ENCODE data around the gene PAXX. TPM values are rescaled to one million over a fixed set of nuclear protein-coding genes. Genes with fewer than 3 reads are reported as not detected.
A peak's percentile ranks its signal among the peaks of the same experiment; 100 is the strongest.

Gene PAXX
- polyA plus RNA-seq, 1 donor (not counting 4 experiments of a cell fraction or from before 2014, with no cell fraction given): 11.2 TPM

GRCh38 chr9:136977223-136977622 lies 15.0 kb upstream of the PAXX start, which contains the start of gene PTGDS:
Gene PTGDS (plus strand): TSS chr9:136977504. CDS start chr9:136977579, 75 bp downstream.
- Histone ChIP-seq H3K36me3 (ENCODE audit: control insufficient read depth in 2 of 2, extremely low read depth in 1 of 2, insufficient read depth in 2 of 2, low read length in 2 of 2) (no peaks in the 10 kb centered on the region), H4K20me1 (ENCODE audit: control insufficient read depth, extremely low read depth, insufficient read depth, low read length) (no peaks in the 10 kb centered on the region), H3K9me1 (ENCODE audit: control insufficient read depth, extremely low read depth, insufficient read depth, low read length) (no peaks in the 10 kb centered on the region), H2AFZ (ENCODE audit: control insufficient read depth, low read length) (peak within 1 kb of the TSS; percentile 26), H3K4me3 (ENCODE audit: control insufficient read depth in 2 of 3, extremely low read depth in 1 of 3, insufficient read depth in 2 of 3, low read depth in 1 of 3, low read length in 3 of 3) (peak within 1 kb of the TSS in 2 of 3 experiments; percentile 34 to 38), H3K9ac (ENCODE audit: control insufficient read depth, extremely low read depth, insufficient read depth, low read length) (no peak within 1 kb of the TSS), H3K4me2 (ENCODE audit: control insufficient read depth, extremely low read depth, insufficient read depth, low read depth, low read length) (peak within 1 kb of the TSS; percentile 74), H3K27me3 (ENCODE audit: control insufficient read depth, extremely low read depth, insufficient read depth, low read length) (no peaks in the 10 kb centered on the region), H3K4me1 (ENCODE audit: control insufficient read depth, extremely low read depth, insufficient read depth, low read length) (peaks cover 8% of the 10 kb centered on the region), H3K79me2 (ENCODE audit: control insufficient read depth, insufficient read depth, low read length) (no peaks in the 10 kb centered on the region), H3K9me3 (ENCODE audit: control insufficient read depth, low read depth, low read length) (no peaks in the 10 kb centered on the region), H3K27ac (ENCODE audit: control insufficient read depth, insufficient read depth, low read length) (no peak within 1 kb of the TSS)
- dilution Hi-C loops (cut with MboI; ENCODE audit: extremely low pct_ligation_motif_present, low sequenced_read_pairs): no loop called here
- no peak for TF ChIP-seq CTCF (optimal IDR thresholded peaks at IDR 0.05 in 1 of 3, IDR thresholded peaks at IDR 0.05 in 1 of 3, conservative IDR thresholded peaks at IDR 0.05 in 1 of 3; ENCODE audit: extremely low read depth in 1 of 3, insufficient read depth in 2 of 3, low read length in 3 of 3)
- no peak for TF ChIP-seq EZH2 (IDR thresholded peaks at IDR 0.05; ENCODE audit: low read length)
- FAIRE-seq: no peak
- no peak for DNase-seq (ENCODE audit: low read depth, low spot score)

- DNase-seq (ENCODE audit: low read depth, low spot score) (no peak), FAIRE-seq (no peak)
- no peak overlapping the region for H3K27ac ChIP-seq (ENCODE audit: control insufficient read depth, insufficient read depth, low read length)
- peak overlapping the region in 1 of 3 experiments; percentile 34 for H3K4me3 ChIP-seq (ENCODE audit: control insufficient read depth in 2 of 3, extremely low read depth in 1 of 3, insufficient read depth in 2 of 3, low read depth in 1 of 3, low read length in 3 of 3)
- no peaks in the 10 kb centered on the region for H4K20me1 ChIP-seq (ENCODE audit: control insufficient read depth, extremely low read depth, insufficient read depth, low read length)
- dilution Hi-C loops (cut with MboI; ENCODE audit: extremely low pct_ligation_motif_present, low sequenced_read_pairs): no loop called here
- no peak overlapping the region for H2AFZ ChIP-seq (ENCODE audit: control insufficient read depth, low read length)
- no peaks in the 10 kb centered on the region for H3K9me3 ChIP-seq (ENCODE audit: control insufficient read depth, low read depth, low read length)
- H3K4me1 ChIP-seq (ENCODE audit: control insufficient read depth, extremely low read depth, insufficient read depth, low read length): peaks cover 8% of the 10 kb centered on the region
- H3K27me3 ChIP-seq (ENCODE audit: control insufficient read depth, extremely low read depth, insufficient read depth, low read length): no peaks in the 10 kb centered on the region
- peak overlapping the region; percentile 74 for H3K4me2 ChIP-seq (ENCODE audit: control insufficient read depth, extremely low read depth, insufficient read depth, low read depth, low read length)
- TF ChIP-seq CTCF (optimal IDR thresholded peaks at IDR 0.05 in 1 of 3, IDR thresholded peaks at IDR 0.05 in 1 of 3, conservative IDR thresholded peaks at IDR 0.05 in 1 of 3; ENCODE audit: extremely low read depth in 1 of 3, insufficient read depth in 2 of 3, low read length in 3 of 3) (no peak), EZH2 (IDR thresholded peaks at IDR 0.05; ENCODE audit: low read length) (no peak)
- H3K79me2 ChIP-seq (ENCODE audit: control insufficient read depth, insufficient read depth, low read length): no peaks in the 10 kb centered on the region
- H3K36me3 ChIP-seq (ENCODE audit: control insufficient read depth in 2 of 2, extremely low read depth in 1 of 2, insufficient read depth in 2 of 2, low read length in 2 of 2): no peaks in the 10 kb centered on the region
- H3K9me1 ChIP-seq (ENCODE audit: control insufficient read depth, extremely low read depth, insufficient read depth, low read length): no peaks in the 10 kb centered on the region
- no peak overlapping the region for H3K9ac ChIP-seq (ENCODE audit: control insufficient read depth, extremely low read depth, insufficient read depth, low read length)
Measured at GRCh38 chr9:136977649-136978072, 14.6 kb upstream of the PAXX start.
